Measurements from ENCODE around the gene S100P.

GRCh38 chr4:6662591-6662990 is 31.1 kb upstream of the S100P start:
- TF ChIP-seq CTCF (conservative IDR thresholded peaks at IDR 0.05; ENCODE audit: low read length) (no peak), EZH2phosphoT487 (IDR thresholded peaks at IDR 0.05; ENCODE audit: borderline replicate concordance, low read depth, low read length) (no peak)

Measured in OCI-LY7 (cell line).